Adrenal gland (tissue), 12 donors: ENCODE measurements around the gene PEAK1. TPM values are rescaled to one million over a fixed set of nuclear protein-coding genes. Genes with fewer than 3 reads are reported as not detected.
"Not testable (repeated sequence)": the region's sequence is repeated elsewhere in the genome, so short reads cannot be mapped to it uniquely, and the experiment has no call there.

Source experiments
- DNase-seq, 7 donors: peaks; one replicate each; pipeline ENCODE4 v3.0.0-alpha.2; 2019 to 2020
- H3K27ac ChIP-seq, 5 donors: fragments of 200-600 bp; sonication (generic) in 4 of 5; 1 replicate in 3 of 5; 2 replicates in 2 of 5; pipeline versions ENCODE4 v1.5.1 to v1.8.0; 2016 to 2020; ENCODE audit warnings: mild to moderate bottlenecking in 1 of 5
- H3K27me3 ChIP-seq: fragments of 200-600 bp; 2 replicates; pipeline ENCODE4 v1.8.0; 2021
- H3K36me3 ChIP-seq, 2 donors: fragments of 200-600 bp; replicated peaks in 1 of 2; 1 replicate in 1 of 2; 2 replicates in 1 of 2; pipeline versions ENCODE4 v1.5.1 to v1.8.0; 2018 to 2022
- H3K4me1 ChIP-seq, 2 donors: fragments of 200-600 bp; replicated peaks in 1 of 2; 1 replicate in 1 of 2; 2 replicates in 1 of 2; pipeline versions ENCODE4 v1.5.1 to v1.8.0; 2018 to 2021
- H3K4me3 ChIP-seq, 4 donors: fragments of 200-600 bp; sonication (generic) in 3 of 4; one replicate each; pipeline ENCODE4 v1.5.1; 2016 to 2018
- H3K9me3 ChIP-seq, 3 donors: fragments of 200-600 bp; sonication (generic) in 1 of 3; replicated peaks in 1 of 3; 1 replicate in 2 of 3; 2 replicates in 1 of 3; pipeline versions ENCODE4 v1.5.1 to v1.8.0; 2016 to 2021
- POLR2A ChIP-seq, 2 donors: fragments of 450-650 bp; IDR thresholded peaks; one replicate each; pipeline ENCODE4 v1.6.1; 2017; ENCODE audit warnings: antibody characterized with exemption in 2 of 2, mild to moderate bottlenecking in 2 of 2, moderate library complexity in 1 of 2
- WGBS, 4 donors: extraction: QIAGEN DNeasy Blood & Tissue Kit in 2 of 4; methylation state at CpG; one replicate each; pipeline versions ENCODE4 v1.1.5 to v1.1.7; 2013 to 2017; 5-methylcytosine and 5-hydroxymethylcytosine counted together
- intact Hi-C, 2 donors: fragments of 100-400 bp; cut with DNase I; formaldehyde crosslinking; loops; one replicate each; pipeline versions ENCODE4 v1.14.1 to v1.15.0; 2022 to 2023
- polyA plus RNA-seq, 3 donors: library from polyadenylated mRNA; stranded (reverse); fragments of 200-250 nt in 2 of 3; fragments of 350-450 nt in 1 of 3; fragmentation: Illumina TruSeq in 1 of 3; extraction: RNeasy Lipid Tissue Mini Kit (QIAGEN cat#74804) in 1 of 3; gene quantifications; one replicate each; pipeline ENCODE4 v1.2.3, GENCODE V29; 2013 to 2014
- total RNA-seq, 9 donors: library from RNA; depleted of rRNA in 4 of 9; stranded (reverse); fragments of >200 nt in 4 of 9; fragments of 120-200 nt in 1 of 9; fragmentation: NEBNext Ultra II Directional in 1 of 9; extraction: Animal tissue kit (Norgen Biotek cat#: 25700) in 1 of 9; gene quantifications; one replicate each; pipeline versions ENCODE4 v1.1.0 to v1.2.4, GENCODE V29; 2013 to 2023
- TF ChIP-seq, protein P1 (sequence below), 6 experiments: fragments of 450-650 bp in 4 of 6; fragments of 200-600 bp in 2 of 6; sonication (generic) in 1 of 6; IDR thresholded peaks; 1 replicate in 5 of 6; 2 replicates in 1 of 6; pipeline versions ENCODE4 v1.5.1 to v1.8.0; 2016 to 2021; ENCODE audit warnings: antibody characterized with exemption in 6 of 6, mild to moderate bottlenecking in 2 of 6, moderate library complexity in 1 of 6
- donor health status: healthy with polysubstance abuse.
- donor health status: Bipolar disorder and iron deficiency.
- donor health status: DM: yes; HTN: yes; CAD: no.
- donor health status: DM: no; HTN: no; CAD: no.
- donor health status: DM: no; HTN: no; CAD: no.
- donor health status: DM: yes; HTN: yes; CAD: no.

PEAK1 gene
- total and polyA plus RNA-seq, 12 donors: 3.1 to 68.4 (median 26.4) TPM

DNA sequence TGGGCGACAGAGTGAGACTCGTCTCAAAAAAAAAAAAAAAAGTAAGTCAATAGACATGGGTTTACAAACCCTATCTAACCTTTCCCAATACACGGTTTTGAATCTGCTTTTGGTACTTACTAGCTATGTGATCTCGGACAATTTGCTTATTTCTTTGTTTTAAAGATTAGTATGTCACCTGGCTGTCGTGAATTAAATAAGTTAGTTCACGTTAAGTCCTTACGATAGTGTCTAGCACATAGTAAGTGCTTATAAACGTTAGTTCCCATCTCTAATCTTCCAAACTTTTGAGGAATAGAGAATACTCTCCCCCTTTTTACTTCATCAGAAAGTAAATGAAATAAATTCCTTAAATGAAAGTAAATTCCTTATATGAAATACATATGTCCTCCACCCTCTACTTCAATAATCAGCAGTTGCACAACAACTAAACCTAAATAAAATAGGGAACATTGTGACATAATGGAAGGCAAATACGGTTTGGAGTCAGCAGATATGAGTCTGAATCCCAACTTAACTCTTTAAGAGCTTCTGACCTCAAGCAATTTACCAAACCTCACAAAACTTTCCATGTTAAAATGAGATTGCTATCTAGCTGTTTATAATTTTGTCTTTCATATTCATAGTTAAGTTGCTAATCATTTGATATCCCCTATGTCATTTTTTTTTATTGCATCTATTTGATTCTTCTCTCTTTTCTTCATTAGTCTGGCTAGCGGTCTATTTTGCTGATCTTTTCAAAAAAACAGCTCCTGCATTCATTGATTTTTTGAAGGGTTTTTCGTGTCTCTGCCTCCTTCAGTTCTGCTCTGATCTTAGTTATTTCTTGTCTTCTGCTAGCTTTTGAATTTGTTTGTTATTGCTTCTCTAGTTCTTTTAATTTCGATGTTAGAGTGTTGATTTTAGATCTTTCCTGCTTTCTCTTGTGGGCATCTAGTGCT, 134.6 kb downstream of the PEAK1 start:
- 90 to 92% (median 91%) methylated on average over 12 of the region's 12 CpGs for WGBS, 4 donors
- intact Hi-C loops: no loop called here
- no peak for DNase-seq
- H3K36me3 ChIP-seq: no peaks in the 10 kb centered on the region
- no peak overlapping the region for H3K4me3 ChIP-seq
- H3K27me3 ChIP-seq: no peaks in the 10 kb centered on the region
- no peak for TF ChIP-seq POLR2A (IDR thresholded peaks at IDR 0.05)
- TF ChIP-seq, protein P1, sequence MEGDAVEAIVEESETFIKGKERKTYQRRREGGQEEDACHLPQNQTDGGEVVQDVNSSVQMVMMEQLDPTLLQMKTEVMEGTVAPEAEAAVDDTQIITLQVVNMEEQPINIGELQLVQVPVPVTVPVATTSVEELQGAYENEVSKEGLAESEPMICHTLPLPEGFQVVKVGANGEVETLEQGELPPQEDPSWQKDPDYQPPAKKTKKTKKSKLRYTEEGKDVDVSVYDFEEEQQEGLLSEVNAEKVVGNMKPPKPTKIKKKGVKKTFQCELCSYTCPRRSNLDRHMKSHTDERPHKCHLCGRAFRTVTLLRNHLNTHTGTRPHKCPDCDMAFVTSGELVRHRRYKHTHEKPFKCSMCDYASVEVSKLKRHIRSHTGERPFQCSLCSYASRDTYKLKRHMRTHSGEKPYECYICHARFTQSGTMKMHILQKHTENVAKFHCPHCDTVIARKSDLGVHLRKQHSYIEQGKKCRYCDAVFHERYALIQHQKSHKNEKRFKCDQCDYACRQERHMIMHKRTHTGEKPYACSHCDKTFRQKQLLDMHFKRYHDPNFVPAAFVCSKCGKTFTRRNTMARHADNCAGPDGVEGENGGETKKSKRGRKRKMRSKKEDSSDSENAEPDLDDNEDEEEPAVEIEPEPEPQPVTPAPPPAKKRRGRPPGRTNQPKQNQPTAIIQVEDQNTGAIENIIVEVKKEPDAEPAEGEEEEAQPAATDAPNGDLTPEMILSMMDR (IDR thresholded peaks at IDR 0.05): no peak
- H3K4me1 ChIP-seq: peaks cover 0 to 18% of the 10 kb centered on the region in 2 donors
- no peak overlapping the region for H3K27ac ChIP-seq
- H3K9me3 ChIP-seq: no peaks in the 10 kb centered on the region

DNA sequence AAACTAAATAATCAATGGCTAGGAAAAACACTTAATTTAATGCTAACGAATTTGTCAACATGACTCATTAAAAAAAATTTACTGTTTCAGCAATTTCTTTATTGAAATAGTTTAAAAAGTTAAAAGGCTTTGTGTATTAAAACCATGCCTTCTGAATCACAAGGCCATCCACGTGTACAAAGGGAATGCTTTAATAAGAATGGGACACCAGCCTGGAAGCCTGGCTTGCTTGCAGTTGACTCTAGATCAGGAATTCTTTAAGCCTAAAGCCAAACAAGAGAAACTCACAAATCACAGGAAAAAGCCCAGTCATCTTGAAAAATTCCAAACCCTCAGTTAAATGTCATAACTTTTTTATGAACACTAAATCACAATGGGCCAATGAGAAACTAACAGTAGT, 137.6 kb downstream of the PEAK1 start:
- H3K4me1 ChIP-seq: peaks cover 0 to 13% of the 10 kb centered on the region in 2 donors
- no peak overlapping the region for H3K27ac ChIP-seq
- no peaks in the 10 kb centered on the region for H3K27me3 ChIP-seq
- WGBS, 4 donors: 16 to 40% (median 33%) methylated on average over 2 of the region's 2 CpGs
- no peak for TF ChIP-seq POLR2A (IDR thresholded peaks at IDR 0.05)
- TF ChIP-seq, protein P1 (IDR thresholded peaks at IDR 0.05): no peak
- peak; percentile 22 to 67 (median 40) for DNase-seq
- H3K36me3 ChIP-seq: no peaks in the 10 kb centered on the region
- intact Hi-C loops: no loop called here
- H3K9me3 ChIP-seq: no peaks in the 10 kb centered on the region
- no peak overlapping the region for H3K4me3 ChIP-seq

DNA sequence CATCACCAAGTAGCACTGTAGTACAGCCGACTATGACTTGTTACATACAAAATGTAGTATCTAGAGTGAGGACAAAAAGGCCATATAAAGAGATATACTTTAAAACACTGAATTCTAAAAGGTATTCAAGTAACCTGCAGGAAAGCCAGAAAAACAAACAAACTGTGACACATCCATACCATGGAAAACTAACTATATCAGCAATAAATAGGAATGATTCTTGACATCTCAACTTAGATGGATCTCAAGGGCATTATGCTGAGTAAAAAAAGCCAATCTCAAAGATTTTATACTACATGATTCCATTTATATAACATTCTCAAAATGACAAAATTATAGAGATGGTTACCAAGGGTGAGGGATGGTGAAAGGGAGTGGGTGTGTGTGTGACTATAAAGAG, 143.0 kb downstream of the PEAK1 start:
- no peak for DNase-seq
- 92 to 97% (median 95%) methylated on average over 1 of the region's 1 CpG for WGBS, 4 donors
- no peak overlapping the region for H3K4me3 ChIP-seq
- H3K9me3 ChIP-seq: no peaks in the 10 kb centered on the region
- H3K4me1 ChIP-seq: peaks cover 0 to under 1% of the 10 kb centered on the region in 2 donors
- intact Hi-C loops: no loop called here
- TF ChIP-seq, protein P1 (IDR thresholded peaks at IDR 0.05): no peak
- no peak for TF ChIP-seq POLR2A (IDR thresholded peaks at IDR 0.05)
- no peaks in the 10 kb centered on the region for H3K36me3 ChIP-seq
- no peaks in the 10 kb centered on the region for H3K27me3 ChIP-seq
- H3K27ac ChIP-seq: no peak overlapping the region

DNA sequence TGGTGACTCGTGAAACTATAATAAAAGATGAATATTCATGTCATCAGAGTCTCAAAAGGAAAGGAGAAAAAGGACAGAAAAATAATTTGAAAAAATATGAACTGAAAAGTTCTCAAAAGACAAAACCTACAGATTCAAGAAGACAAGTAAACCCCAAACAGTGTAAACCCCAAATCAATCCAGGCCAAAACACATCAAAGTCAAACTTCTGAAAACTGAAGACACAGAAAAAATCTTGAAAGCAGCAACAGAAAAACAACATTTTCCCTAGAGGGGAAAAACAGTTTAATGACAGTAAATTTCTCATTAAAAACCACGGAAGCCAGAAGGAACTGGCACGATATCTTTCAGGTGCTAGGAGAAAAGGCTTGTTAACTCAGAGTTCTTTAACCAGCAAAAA, 143.8 kb downstream of the PEAK1 start:
- WGBS, 4 donors: 85 to 87% (median 85%) methylated on average over 3 of the region's 3 CpGs
- TF ChIP-seq POLR2A (IDR thresholded peaks at IDR 0.05): no peak
- intact Hi-C loops: no loop called here

DNA sequence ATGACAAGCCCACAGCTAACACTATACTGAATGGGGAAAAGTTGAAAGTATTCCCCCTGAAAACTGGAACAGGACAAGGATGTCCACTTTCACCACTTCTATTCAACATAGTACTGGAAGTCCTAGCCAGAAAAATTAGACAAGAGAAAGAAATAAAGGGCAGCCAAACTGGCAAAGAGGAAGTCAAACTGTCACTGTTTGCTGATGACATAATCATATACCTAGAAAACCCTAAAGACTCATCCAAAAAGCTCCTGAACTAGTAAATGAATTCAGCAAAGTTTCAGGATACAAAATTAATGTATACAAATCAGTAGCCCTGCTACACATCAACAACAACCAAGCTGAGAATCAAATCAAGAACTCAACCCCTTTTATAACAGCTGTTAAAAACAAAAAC, 146.8 kb downstream of the PEAK1 start:
- H3K9me3 ChIP-seq, DNase-seq, H3K4me1 ChIP-seq, H3K27me3 ChIP-seq, intact Hi-C loops, H3K27ac ChIP-seq, H3K4me3 ChIP-seq, H3K36me3 ChIP-seq: not testable (repeated sequence)

More for the DNA sequence above, 143.8 kb downstream of the PEAK1 start:
- DNase-seq: no peak
- Histone ChIP-seq H3K9me3 (no peaks in the 10 kb centered on the region), H3K27me3 (no peaks in the 10 kb centered on the region), H3K4me1 (no peaks in the 10 kb centered on the region), H3K27ac (no peak overlapping the region), H3K36me3 (no peaks in the 10 kb centered on the region), H3K4me3 (no peak overlapping the region)
